Astrocyte of the spinal cord (primary cell): ENCODE measurements around the gene CA5A.

Source experiments
- DNase-seq: peaks from one replicate; pipeline ENCODE4 v3.0.0; 2011; ENCODE audit warnings: low read depth, low spot score
- H3K4me3 ChIP-seq: 2 replicates; pipeline ENCODE4 v1.5.1; 2011; ENCODE audit warnings: low read depth, mild to moderate bottlenecking, low read length, moderate library complexity
- in situ Hi-C: cut with HindIII; loops from 2 replicates; pipeline ENCODE4 v1.10.0; 2017; ENCODE audit warnings: low sequenced_read_pairs
- TF ChIP-seq, protein P1 (sequence below): IDR thresholded peaks from 2 replicates; pipeline ENCODE4 v1.5.1; 2012; ENCODE audit warnings: low read depth, mild to moderate bottlenecking, low read length, inconsistent platforms

Gene CA5A

DNA sequence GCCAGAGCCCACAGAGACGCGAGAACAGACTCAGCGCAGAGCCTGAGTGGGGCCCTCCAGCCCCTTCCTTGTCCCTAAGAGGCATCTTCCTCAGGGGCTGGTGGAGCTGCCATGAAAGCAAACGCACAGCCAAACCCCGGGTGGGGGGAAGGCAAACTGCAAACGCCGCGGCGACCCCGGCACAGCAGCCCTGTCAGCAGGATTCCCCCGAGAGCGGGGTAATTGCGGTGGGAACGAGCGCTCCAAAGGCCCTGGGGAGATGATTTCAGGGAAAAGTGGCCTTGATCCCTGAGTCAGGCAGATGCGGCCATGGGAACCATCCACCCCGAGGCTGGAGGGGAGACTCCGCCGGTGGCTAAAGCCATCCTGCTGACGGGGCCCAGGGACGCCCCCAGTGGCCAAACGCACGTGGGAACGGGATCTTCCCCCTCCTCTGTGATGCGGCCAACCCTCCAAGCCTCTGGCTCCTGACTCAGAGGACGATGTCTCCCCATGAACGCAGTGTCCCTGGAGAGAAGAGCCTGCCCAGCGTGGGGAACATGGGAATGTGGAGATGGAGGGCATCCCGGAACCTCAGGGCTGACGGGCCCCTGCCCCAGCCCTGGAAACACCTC is 92.1 kb downstream of the CA5A start:
- TF ChIP-seq, protein P1, sequence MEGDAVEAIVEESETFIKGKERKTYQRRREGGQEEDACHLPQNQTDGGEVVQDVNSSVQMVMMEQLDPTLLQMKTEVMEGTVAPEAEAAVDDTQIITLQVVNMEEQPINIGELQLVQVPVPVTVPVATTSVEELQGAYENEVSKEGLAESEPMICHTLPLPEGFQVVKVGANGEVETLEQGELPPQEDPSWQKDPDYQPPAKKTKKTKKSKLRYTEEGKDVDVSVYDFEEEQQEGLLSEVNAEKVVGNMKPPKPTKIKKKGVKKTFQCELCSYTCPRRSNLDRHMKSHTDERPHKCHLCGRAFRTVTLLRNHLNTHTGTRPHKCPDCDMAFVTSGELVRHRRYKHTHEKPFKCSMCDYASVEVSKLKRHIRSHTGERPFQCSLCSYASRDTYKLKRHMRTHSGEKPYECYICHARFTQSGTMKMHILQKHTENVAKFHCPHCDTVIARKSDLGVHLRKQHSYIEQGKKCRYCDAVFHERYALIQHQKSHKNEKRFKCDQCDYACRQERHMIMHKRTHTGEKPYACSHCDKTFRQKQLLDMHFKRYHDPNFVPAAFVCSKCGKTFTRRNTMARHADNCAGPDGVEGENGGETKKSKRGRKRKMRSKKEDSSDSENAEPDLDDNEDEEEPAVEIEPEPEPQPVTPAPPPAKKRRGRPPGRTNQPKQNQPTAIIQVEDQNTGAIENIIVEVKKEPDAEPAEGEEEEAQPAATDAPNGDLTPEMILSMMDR: peak; percentile 30
- DNase-seq: peak; percentile 67
- in situ Hi-C loops: no loop called here
- H3K4me3 ChIP-seq: no peak overlapping the region

DNA sequence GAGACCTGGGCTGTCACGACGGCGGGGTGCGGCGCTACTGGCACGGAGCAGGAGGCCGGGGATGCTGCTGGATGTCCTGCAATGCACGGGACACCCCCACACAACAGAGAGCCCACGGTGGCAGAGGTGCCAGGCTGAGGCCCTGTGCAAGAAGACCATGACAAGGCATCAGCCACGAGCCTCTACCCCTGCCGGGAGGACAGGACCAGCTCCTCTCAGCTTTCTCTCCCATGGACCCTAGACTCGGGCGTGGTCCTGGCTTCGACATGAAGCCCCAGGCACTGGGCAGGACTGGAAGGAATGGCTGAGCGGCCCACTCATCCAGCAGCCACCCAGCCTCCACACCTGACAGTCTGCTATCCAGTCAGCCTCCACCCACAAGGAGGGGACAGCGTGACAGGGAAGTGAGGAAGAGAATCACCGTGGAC is 92.6 kb downstream of the CA5A start:
- TF ChIP-seq, protein P1: no peak
- no peak overlapping the region for H3K4me3 ChIP-seq
- in situ Hi-C loops: no loop called here
- no peak for DNase-seq

DNA sequence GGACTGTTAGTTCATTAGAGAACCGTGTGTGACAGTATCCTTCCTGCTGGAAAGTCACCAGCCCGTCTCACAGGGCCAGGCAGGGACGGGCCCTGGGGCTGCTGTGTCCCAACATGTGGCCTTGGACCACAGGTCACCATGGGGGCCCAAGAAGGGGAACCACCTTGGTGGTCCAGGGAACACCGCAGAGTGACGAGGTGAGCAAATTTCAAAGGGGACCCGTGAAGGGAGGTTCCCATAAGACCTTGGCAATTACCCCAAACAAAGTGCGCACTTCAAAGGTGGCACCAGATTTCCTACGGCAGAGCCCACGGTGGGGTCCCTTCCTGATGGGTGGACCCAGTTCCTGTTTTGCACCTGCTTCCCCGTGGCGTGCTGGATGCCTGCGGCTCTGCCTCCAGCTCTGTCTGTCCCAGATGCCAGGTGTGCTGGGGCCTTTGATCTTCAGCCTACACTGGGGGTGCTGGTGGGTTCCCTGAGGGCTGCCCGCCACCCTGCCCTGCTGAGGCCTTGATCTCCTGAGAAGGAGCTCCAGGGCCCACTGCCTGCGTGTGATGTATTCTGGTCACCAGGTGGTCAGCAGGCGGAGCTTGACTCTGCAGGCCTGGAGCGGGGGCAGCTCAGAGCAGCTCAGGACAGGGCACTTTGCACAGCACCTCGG is 94.0 kb downstream of the CA5A start:
- in situ Hi-C loops: no loop called here
- no peak overlapping the region for H3K4me3 ChIP-seq

DNA sequence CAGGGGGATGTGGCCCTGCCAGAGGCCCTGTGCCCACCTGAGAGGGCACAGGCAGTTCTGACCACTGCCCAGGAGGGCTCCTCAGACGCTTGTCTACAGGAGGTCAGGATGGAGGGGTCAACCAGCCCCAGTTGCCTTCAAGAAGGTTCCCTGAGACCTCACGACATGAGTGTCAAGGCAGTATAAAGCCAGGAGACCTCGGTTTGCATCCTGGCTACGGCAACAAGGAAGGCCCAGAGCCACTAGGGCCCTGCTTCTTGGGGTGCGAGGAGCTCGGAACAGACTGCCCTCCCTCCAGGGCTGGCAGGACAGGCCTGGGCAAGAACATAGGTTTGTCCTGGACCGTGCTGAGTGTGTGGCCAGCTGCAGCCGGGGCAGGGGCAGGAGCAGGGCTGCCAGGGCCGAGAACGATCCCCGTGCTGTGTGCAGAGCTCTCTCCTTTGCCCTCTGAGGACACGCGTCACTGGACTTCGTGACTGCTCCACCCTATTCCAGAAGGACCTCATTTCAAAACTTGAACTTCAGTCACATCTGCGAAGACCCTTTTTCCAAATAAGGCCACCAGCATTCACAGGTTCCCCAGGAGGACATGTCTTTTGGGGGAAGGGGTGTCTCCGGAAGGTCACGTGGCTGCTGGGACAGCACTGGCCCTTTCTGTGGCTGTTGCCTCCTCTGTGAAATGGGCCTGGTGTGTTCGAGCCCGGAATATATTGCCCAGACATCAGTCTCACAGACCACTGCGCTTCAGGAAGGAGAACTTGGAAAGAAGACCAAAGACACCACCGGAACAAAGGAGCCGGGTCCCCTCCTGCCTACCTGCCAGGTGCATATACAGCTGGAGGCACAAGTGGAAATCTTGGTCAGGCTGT is 94.8 kb downstream of the CA5A start:
- H3K4me3 ChIP-seq: no peak overlapping the region
- in situ Hi-C loops: no loop called here
- DNase-seq: no peak
- TF ChIP-seq, protein P1: no peak

More for the DNA sequence above, 94.0 kb downstream of the CA5A start:
- DNase-seq: no peak
- TF ChIP-seq, protein P1: no peak

DNA sequence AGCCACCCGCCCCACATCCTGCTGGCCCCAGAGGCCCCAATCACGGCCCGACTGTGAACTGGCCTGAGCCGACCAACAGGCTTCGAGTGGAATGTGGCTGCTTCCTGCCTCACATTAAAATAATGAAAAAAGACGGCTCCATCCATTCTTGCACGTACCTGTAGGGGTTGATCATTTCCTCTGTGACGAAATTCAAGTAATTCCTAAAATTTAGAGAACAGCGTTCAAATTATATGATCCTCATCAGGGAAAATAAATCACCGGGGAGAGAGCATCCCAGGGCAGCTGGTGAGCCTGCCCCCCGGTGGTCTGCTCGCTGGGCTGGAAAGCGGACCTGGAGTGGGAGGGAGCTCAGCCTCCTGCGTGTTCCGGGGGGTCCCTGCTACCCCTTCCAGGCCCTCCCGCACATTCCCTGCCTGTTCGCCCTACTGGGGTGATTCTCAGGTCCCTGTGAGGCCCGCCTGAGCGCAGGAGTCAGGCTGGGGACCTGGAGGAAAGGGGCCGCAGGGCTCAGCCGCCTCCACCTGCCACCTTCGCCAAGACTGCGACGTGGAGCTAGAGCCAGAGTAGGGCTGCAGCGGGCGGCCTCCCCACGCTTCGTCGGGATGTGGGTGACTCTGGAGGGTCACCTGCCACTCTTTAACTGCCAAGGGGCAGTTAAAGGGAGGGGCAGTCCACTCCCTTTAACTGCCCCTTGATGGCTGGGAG is 95.9 kb downstream of the CA5A start:
- DNase-seq: no peak
- in situ Hi-C loops: no loop called here
- H3K4me3 ChIP-seq: no peak overlapping the region
- TF ChIP-seq, protein P1: no peak
